K562 (cell line): ENCODE results near the gene TPCN1.

ENCODE experiments used
- E2F3 ChIP-seq: fragments of 250-450 bp; sonication (Bioruptor Pico); IDR thresholded peaks from 2 replicates; pipeline ENCODE4 v1.4.0; 2020; ENCODE audit warnings: mild to moderate bottlenecking
- GABPA ChIP-seq: fragments of 200-800 bp; sonication (Bioruptor generic); conservative IDR thresholded peaks from 2 replicates; pipeline ENCODE4 v1.6.1; 2016; ENCODE audit warnings: low read depth, missing genetic modification characterization, missing compliant biosample characterization
- POLR2A ChIP-seq: fragments of 450-650 bp; conservative IDR thresholded peaks from 2 replicates; pipeline ENCODE4 v1.6.1; 2016
- POLR2AphosphoS5 ChIP-seq: IDR thresholded peaks from 2 replicates; pipeline ENCODE4 v1.6.1; 2011; ENCODE audit warnings: mild to moderate bottlenecking, low read depth, low read length, moderate library complexity; ENCODE audit not compliant: control insufficient read depth, insufficient read depth
- ZBTB7A ChIP-seq: IDR thresholded peaks from 2 replicates; pipeline ENCODE4 v1.6.1; 2011; ENCODE audit warnings: low read depth, mild to moderate bottlenecking, low read length, moderate library complexity, borderline replicate concordance; ENCODE audit not compliant: control insufficient read depth
- TF ChIP-seq, protein P1 (sequence below), 3 experiments: IDR thresholded peaks in 2 of 3; conservative IDR thresholded peaks in 1 of 3; 2 replicates each; pipeline ENCODE4 v1.5.1; 2011 to 2012; ENCODE audit warnings: low read length in 3 of 3, mild to moderate bottlenecking in 3 of 3, control low read depth in 2 of 3, improper control_type of control experiment in 1 of 3, inconsistent platforms in 1 of 3, low read depth in 1 of 3, mixed read lengths in 1 of 3, moderate library complexity in 1 of 3; ENCODE audit not compliant: insufficient read depth in 2 of 3
- TF ChIP-seq, protein P2 (sequence below): sonication (generic); formaldehyde crosslinking; IDR thresholded peaks from 2 replicates; pipeline ENCODE4 v1.8.1; 2023; ENCODE audit warnings: mild to moderate bottlenecking, missing genetic modification reagents

DNA sequence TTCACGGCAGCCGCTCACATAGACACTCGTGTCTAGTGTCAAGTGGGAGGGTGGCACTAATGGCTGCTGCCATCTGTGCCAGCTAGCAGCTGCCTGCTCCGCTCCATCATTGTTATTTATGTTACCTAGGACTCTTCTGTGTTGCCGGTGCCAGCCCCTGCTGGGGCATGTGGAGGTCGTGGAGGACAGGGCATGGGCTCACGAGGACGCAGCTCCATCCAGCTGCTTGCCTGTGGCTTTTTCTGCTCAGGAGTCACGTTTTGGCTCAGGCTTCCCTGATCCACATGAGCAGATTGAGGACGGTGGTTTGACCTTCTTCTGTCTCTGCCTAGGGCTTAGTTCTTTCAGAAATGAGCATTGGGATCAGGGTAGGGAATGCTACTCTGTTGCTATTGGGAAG is 31.2 kb downstream of the TPCN1 start:
- TF ChIP-seq E2F3 (CRISPR knock-in tag) (no peak), POLR2A (no peak), ZBTB7A (no peak), POLR2AphosphoS5 (no peak), GABPA (tag) (no peak)
- TF ChIP-seq, protein P1, sequence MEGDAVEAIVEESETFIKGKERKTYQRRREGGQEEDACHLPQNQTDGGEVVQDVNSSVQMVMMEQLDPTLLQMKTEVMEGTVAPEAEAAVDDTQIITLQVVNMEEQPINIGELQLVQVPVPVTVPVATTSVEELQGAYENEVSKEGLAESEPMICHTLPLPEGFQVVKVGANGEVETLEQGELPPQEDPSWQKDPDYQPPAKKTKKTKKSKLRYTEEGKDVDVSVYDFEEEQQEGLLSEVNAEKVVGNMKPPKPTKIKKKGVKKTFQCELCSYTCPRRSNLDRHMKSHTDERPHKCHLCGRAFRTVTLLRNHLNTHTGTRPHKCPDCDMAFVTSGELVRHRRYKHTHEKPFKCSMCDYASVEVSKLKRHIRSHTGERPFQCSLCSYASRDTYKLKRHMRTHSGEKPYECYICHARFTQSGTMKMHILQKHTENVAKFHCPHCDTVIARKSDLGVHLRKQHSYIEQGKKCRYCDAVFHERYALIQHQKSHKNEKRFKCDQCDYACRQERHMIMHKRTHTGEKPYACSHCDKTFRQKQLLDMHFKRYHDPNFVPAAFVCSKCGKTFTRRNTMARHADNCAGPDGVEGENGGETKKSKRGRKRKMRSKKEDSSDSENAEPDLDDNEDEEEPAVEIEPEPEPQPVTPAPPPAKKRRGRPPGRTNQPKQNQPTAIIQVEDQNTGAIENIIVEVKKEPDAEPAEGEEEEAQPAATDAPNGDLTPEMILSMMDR (IDR thresholded peaks at IDR 0.05 in 2 of 3, conservative IDR thresholded peaks at IDR 0.05 in 1 of 3; ENCODE audit: insufficient read depth in 2 of 3, low read depth in 1 of 3, low read length in 3 of 3) = no peak
- TF ChIP-seq, protein P2, sequence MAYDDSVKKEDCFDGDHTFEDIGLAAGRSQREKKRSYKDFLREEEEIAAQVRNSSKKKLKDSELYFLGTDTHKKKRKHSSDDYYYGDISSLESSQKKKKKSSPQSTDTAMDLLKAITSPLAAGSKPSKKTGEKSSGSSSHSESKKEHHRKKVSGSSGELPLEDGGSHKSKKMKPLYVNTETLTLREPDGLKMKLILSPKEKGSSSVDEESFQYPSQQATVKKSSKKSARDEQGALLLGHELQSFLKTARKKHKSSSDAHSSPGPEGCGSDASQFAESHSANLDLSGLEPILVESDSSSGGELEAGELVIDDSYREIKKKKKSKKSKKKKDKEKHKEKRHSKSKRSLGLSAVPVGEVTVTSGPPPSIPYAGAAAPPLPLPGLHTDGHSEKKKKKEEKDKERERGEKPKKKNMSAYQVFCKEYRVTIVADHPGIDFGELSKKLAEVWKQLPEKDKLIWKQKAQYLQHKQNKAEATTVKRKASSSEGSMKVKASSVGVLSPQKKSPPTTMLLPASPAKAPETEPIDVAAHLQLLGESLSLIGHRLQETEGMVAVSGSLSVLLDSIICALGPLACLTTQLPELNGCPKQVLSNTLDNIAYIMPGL (CRISPR knock-in tag) = no peak
